Smooth muscle cell (in vitro differentiated cells): ENCODE measurements around the gene HOMER3. TPM values are rescaled to one million over a fixed set of nuclear protein-coding genes. Genes with fewer than 3 reads are reported as not detected.
A peak's percentile ranks its signal among the peaks of the same experiment; 100 is the strongest.

Experiments
- DNase-seq: peaks from one replicate; lab custom pipeline; 2025; ENCODE audit not compliant: unreplicated experiment; lab: John Stamatoyannopoulos, UW
- H2AFZ ChIP-seq: fragments of 200-600 bp; sonication (generic); 2 replicates; pipeline ENCODE4 v1.6.0; 2016; ENCODE audit warnings: antibody characterized with exemption, low read depth, mild to moderate bottlenecking
- H3F3A ChIP-seq: fragments of 200-600 bp; sonication (generic); 2 replicates; pipeline ENCODE4 v1.6.0; 2017; ENCODE audit warnings: antibody characterized with exemption, low read depth
- H3K27ac ChIP-seq: fragments of 200-600 bp; sonication (generic); 2 replicates; pipeline ENCODE4 v1.5.1; 2016; ENCODE audit warnings: low read depth, mild to moderate bottlenecking
- H3K27me3 ChIP-seq: fragments of 200-600 bp; sonication (generic); 2 replicates; pipeline ENCODE4 v1.6.1; 2016; ENCODE audit warnings: low read depth, mild to moderate bottlenecking
- H3K36me3 ChIP-seq: fragments of 200-600 bp; sonication (generic); 2 replicates; pipeline ENCODE4 v1.5.1; 2016; ENCODE audit warnings: low read depth
- H3K4me1 ChIP-seq: fragments of 200-600 bp; sonication (generic); 2 replicates; pipeline ENCODE4 v1.5.1; 2016; ENCODE audit warnings: low read depth
- H3K4me2 ChIP-seq: fragments of 200-600 bp; sonication (generic); 2 replicates; pipeline ENCODE4 v1.6.0; 2016; ENCODE audit warnings: mild to moderate bottlenecking
- H3K4me3 ChIP-seq: fragments of 200-600 bp; sonication (generic); 2 replicates; pipeline ENCODE4 v1.5.1; 2016; ENCODE audit warnings: mild to moderate bottlenecking
- H3K79me2 ChIP-seq: fragments of 200-600 bp; sonication (generic); 2 replicates; pipeline ENCODE4 v1.6.0; 2016; ENCODE audit warnings: low read depth, mild to moderate bottlenecking
- H3K9ac ChIP-seq: fragments of 200-600 bp; sonication (generic); 2 replicates; pipeline ENCODE4 v1.6.0; 2016; ENCODE audit warnings: low read depth
- H3K9me3 ChIP-seq: fragments of 200-600 bp; sonication (generic); replicated peaks from 2 replicates; pipeline ENCODE4 v1.5.1; 2016; ENCODE audit warnings: low read depth
- H4K20me1 ChIP-seq: fragments of 200-600 bp; sonication (generic); 2 replicates; pipeline ENCODE4 v1.6.0; 2016; ENCODE audit warnings: low read depth
- WGBS: methylation state at CpG from one replicate; pipeline ENCODE4 v1.1.7; 2016; ENCODE audit warnings: low lambda C conversion rate; 5-methylcytosine and 5-hydroxymethylcytosine counted together
- polyA plus RNA-seq: library from polyadenylated mRNA; unstranded; fragments of >200 nt; fragmentation: Nextera tagmentation; extraction: Ambion mirVana; gene quantifications from 2 replicates; pipeline ENCODE4 v1.2.1, GENCODE V29; 2016
- total RNA-seq: library from RNA; depleted of rRNA; stranded (reverse); fragments of >200 nt; gene quantifications from 2 replicates; pipeline ENCODE4 v1.2.3, GENCODE V29; 2014
- TF ChIP-seq, protein P1 (sequence below): fragments of 200-600 bp; sonication (generic); IDR thresholded peaks from 2 replicates; pipeline ENCODE4 v1.5.1; 2017; ENCODE audit warnings: borderline replicate concordance, mild to moderate bottlenecking, antibody characterized with exemption; ENCODE audit not compliant: insufficient read depth, poor library complexity, severe bottlenecking

Gene HOMER3
- total and polyA plus RNA-seq, 2 experiments from 2014 or later, result 37.4 to 88.1 TPM

- H3F3A ChIP-seq, result no peaks in the 10 kb centered on the region
- 96% methylated on average over 17 of the region's 17 CpGs for WGBS
- no peaks in the 10 kb centered on the region for H3K36me3 ChIP-seq
- H3K4me2 ChIP-seq, result no peak overlapping the region
- H3K9ac ChIP-seq, result no peak overlapping the region
- TF ChIP-seq, protein P1, sequence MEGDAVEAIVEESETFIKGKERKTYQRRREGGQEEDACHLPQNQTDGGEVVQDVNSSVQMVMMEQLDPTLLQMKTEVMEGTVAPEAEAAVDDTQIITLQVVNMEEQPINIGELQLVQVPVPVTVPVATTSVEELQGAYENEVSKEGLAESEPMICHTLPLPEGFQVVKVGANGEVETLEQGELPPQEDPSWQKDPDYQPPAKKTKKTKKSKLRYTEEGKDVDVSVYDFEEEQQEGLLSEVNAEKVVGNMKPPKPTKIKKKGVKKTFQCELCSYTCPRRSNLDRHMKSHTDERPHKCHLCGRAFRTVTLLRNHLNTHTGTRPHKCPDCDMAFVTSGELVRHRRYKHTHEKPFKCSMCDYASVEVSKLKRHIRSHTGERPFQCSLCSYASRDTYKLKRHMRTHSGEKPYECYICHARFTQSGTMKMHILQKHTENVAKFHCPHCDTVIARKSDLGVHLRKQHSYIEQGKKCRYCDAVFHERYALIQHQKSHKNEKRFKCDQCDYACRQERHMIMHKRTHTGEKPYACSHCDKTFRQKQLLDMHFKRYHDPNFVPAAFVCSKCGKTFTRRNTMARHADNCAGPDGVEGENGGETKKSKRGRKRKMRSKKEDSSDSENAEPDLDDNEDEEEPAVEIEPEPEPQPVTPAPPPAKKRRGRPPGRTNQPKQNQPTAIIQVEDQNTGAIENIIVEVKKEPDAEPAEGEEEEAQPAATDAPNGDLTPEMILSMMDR, result no peak
- no peak overlapping the region for H3K4me3 ChIP-seq
- H4K20me1 ChIP-seq, result peaks cover 4% of the 10 kb centered on the region
- H3K27me3 ChIP-seq, result no peaks in the 10 kb centered on the region
- no peak overlapping the region for H3K27ac ChIP-seq
- H3K9me3 ChIP-seq, result no peaks in the 10 kb centered on the region
- peaks cover 7% of the 10 kb centered on the region for H3K4me1 ChIP-seq
- H2AFZ ChIP-seq, result no peak overlapping the region
- DNase-seq, result no peak
- H3K79me2 ChIP-seq, result peaks cover 40% of the 10 kb centered on the region
Measured at GRCh38 chr19:18921593-18921992, 19.4 kb downstream of the HOMER3 start.

GRCh38 chr19:18920400-18920799, 20.6 kb downstream of the HOMER3 start:
- WGBS, result 81% methylated on average over 9 of the region's 9 CpGs
- peak overlapping the region; percentile 96 for H3K9ac ChIP-seq

GRCh38 chr19:18919900-18920214, 21.2 kb downstream of the HOMER3 start:
- peak overlapping the region; percentile 84 for H3K27ac ChIP-seq
- H3K9me3 ChIP-seq, result no peaks in the 10 kb centered on the region
- H3F3A ChIP-seq, result no peaks in the 10 kb centered on the region
- DNase-seq, result no peak
- no peaks in the 10 kb centered on the region for H3K36me3 ChIP-seq
- TF ChIP-seq, protein P1, result no peak
- peak overlapping the region; percentile 96 for H3K9ac ChIP-seq
- H3K4me3 ChIP-seq, result peak overlapping the region; percentile 100
- WGBS, result 5% methylated on average over 15 of the region's 15 CpGs
- H3K4me1 ChIP-seq, result peaks cover 7% of the 10 kb centered on the region
- H3K27me3 ChIP-seq, result no peaks in the 10 kb centered on the region
- peak overlapping the region; percentile 71 for H2AFZ ChIP-seq
- peak overlapping the region; percentile 100 for H3K4me2 ChIP-seq
- H4K20me1 ChIP-seq, result peaks cover 22% of the 10 kb centered on the region
- peaks cover 57% of the 10 kb centered on the region for H3K79me2 ChIP-seq

More at GRCh38 chr19:18920400-18920799, 20.6 kb downstream of the HOMER3 start:
- Histone ChIP-seq H3K4me3 (peak overlapping the region; percentile 100), H3K4me1 (peaks cover 7% of the 10 kb centered on the region), H3K27me3 (no peaks in the 10 kb centered on the region), H3K27ac (peak overlapping the region; percentile 84), H4K20me1 (peaks cover 16% of the 10 kb centered on the region), H3K9me3 (no peaks in the 10 kb centered on the region), H3K4me2 (peak overlapping the region; percentile 100), H2AFZ (no peak overlapping the region), H3K79me2 (peaks cover 52% of the 10 kb centered on the region), H3F3A (no peaks in the 10 kb centered on the region), H3K36me3 (no peaks in the 10 kb centered on the region)
- TF ChIP-seq, protein P1, result no peak
- DNase-seq, result no peak
